Posterior cingulate gyrus (tissue), 11 donors: ENCODE measurements around the gene TMEM139.
"Not testable (repeated sequence)": the region's sequence is repeated elsewhere in the genome, so short reads cannot be mapped to it uniquely, and the experiment has no call there.

ENCODE experiments used
- DNase-seq, 10 donors: peaks; one replicate each; pipeline versions ENCODE4 v3.0.0 to v3.0.0-alpha.2; 2020 to 2021; ENCODE audit warnings: mixed read lengths in 3 of 10
- intact Hi-C: fragments of 100-400 bp; cut with DNase I; formaldehyde crosslinking; loops from one replicate; pipeline ENCODE4 v1.15.1; 2023

The TMEM139 gene

DNA sequence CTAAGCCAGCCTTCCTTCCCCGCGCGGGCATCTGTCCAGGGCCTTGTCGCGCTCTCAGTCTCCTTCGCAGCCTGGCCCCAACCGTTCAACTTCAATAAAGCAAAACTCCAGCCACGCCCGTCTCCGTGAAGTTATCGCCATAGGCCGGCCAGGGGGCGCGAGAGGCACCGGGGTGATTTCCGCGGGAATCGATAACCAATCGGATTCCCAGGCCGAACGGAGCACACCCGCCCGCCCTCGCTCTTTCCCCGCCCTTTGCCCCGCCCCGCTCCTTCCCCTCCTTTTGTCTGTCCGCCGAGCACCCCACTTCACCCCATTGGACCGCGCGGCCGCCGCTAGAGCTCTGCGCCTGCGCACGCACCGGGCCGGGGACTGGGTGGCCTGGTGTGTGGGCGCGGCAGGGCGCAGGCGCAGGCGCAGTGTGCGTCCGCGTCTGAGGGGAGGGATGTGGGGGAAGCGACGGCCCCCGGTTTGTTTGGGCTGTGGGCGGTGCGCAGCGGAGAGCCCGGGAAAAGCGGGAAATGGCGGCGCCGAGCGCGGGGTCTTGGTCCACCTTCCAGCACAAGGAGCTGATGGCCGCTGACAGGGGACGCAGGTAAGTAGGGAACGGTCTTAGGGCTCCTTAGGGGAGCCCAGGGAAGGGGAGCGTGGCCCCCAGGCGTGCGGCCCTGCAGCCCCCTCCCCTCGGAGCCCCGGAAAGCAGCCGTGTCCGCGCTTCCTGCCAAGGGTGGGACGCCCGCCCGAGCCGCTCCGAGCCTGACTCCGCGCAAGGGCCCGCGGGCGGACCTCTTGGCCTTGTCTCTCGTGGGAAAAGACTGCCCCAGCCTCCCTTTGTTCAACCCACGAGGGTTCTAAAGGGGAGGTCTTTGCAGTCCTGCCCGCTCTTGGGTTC is 3.4 kb downstream of the TMEM139 start, which contains the start of gene CASP2:
Gene CASP2, plus strand, starts transcription at position 417 of the 892 bp plus-strand sequence. Its CDS starts 105 bp downstream, at position 522.
- DNase-seq, result peak; percentile 93 to 100 (median 97)
- intact Hi-C loops, result loop anchor here (2.0 kb wide), 1 partner anchor 91 kb away; no protein-coding TSS in a partner anchor

DNA sequence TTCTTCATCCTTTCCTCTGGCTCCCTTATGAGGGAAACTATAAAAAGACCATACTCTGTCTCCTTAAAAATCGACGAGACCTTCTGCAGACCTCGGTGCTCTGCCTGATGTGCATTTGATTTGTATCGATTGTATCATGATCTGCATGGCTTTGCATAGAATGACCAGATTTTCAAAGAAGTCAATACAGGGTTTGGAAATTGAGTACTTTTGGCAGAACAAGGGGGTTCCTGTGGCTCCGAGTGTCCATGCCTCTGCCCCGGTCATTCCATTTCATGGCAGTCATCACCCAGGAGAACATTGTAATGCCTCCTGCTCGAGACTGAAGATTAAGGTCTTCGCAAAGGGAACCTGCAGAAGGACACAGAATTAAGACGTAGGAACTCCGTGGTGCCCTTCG is 4.1 kb downstream of the TMEM139 start:
- intact Hi-C loops, result loop anchor here (2.0 kb wide), 1 partner anchor 90 kb away; no protein-coding TSS in a partner anchor
- DNase-seq, result no peak

DNA sequence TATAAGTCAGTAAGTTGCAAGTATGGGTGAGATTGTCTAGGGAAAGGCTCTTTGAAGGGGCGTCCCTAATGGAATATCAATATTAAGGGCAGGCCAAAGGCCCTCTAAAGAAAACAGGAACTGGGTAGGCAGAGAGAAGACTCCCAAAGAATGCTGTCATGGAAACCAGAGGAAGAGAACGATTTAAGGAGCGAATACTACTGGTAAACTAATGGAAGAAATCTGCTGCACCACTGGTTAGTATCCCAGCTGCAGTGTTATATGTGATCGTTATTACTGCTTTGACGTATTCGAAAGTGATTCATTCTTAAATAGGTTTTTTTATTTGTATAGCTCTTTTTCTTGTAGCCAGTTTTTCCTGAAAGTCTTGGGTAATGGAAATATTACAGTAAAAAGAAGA is 4.7 kb downstream of the TMEM139 start:
- intact Hi-C loops, result loop anchor here (2.0 kb wide), 1 partner anchor 89 kb away; no protein-coding TSS in a partner anchor
- no peak for DNase-seq

DNA sequence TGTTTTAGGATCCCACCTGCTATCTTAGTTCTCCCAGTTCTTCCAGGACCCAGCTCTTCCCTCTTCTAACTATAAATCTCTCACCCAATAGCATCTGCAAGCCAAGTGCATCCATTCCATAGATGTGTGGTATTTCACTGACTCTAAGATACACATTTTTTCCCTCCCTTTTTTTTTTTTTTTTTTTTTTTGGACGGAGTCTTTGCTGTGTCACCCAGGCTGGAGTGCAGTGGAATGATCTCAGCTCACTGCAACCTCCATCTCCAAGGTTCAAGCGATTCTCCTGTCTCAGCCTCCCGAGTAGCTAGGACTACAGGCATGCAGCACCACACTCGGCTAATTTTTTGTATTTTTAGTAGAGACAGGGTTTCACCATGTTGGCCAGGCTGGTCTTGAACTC is 5.1 kb downstream of the TMEM139 start:
- intact Hi-C loops, result loop anchor here (2.0 kb wide), 1 partner anchor 89 kb away; no protein-coding TSS in a partner anchor
- DNase-seq, result not testable (repeated sequence)

DNA sequence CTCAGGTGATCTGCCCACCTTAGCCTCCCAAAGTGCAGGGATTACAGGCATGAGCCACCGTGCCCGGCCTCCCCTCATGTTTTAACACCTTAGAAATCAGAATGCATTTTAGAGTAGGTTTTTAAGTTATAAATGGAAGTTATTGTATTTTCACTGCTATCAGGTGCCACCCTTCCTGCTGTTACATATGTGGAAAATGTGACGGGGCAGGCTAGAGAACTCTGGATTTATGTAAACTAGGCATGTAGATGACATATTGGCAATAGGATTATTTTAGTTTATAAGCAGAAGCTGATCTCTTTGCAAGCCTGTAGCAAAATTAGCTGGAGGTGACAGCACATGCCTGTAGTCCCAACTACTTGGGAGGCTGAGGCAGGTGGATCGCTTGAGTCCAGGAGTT is 5.5 kb downstream of the TMEM139 start:
- intact Hi-C loops, result no loop called here
- DNase-seq, result no peak

DNA sequence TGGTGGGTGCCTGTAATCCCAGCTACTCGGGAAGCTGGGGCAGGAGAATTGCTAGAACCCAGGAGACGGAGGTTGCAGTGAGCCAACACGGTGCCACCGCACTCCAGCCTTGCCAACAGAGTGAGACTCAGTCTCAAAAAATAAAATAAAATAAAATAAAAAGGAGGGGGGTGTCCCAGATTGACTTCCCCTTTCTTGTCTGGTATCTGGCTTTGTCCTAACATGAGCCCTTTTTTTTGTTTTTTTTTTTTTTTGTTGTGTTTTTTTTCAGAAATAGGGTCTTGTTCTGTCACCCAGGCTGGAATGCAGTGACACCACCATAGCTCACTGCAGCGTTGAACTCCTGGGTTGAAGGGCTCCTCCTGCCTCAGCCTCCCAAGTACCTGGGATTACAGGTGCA is 8.1 kb downstream of the TMEM139 start:
- intact Hi-C loops, result no loop called here
- DNase-seq, result no peak

DNA sequence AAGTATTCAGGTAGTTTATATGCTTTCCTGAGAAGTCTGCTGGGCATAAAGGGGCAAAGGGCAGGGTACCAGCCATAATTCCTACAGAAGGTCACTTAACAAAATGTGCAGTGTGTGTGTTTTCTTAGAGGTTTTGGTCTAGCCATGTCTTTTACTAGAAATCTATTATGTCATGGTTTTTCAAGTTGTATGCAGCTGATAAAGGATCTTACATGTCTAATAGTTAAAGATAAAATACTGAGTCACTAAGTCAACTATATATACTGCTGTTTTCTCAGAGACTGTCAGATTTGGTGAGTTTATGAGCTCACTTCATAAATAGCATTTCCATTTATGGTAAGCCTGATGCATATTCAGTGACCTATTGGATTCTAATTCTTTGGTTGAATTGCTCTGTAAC is 11.1 kb downstream of the TMEM139 start:
- intact Hi-C loops, result no loop called here
- no peak for DNase-seq

DNA sequence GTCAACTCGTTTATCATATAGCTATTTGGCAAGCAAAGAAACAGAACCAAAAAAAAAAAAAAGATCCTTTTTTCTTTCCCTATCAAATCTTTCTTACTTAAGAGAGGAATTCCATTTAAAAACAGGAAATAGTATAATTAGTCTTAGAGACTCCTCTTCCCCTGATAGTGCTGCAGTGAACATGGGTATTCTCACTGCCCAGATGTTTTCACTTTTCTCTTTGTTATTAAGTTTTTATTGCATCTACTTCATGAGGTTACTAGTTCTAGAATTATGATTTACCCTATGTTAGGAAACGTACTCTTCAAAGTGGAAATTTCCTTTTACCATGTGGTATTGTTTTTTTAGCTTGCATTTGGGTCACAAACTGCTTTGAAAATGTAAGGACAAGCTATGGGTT is 11.9 kb downstream of the TMEM139 start:
- intact Hi-C loops, result no loop called here
- DNase-seq, result no peak

DNA sequence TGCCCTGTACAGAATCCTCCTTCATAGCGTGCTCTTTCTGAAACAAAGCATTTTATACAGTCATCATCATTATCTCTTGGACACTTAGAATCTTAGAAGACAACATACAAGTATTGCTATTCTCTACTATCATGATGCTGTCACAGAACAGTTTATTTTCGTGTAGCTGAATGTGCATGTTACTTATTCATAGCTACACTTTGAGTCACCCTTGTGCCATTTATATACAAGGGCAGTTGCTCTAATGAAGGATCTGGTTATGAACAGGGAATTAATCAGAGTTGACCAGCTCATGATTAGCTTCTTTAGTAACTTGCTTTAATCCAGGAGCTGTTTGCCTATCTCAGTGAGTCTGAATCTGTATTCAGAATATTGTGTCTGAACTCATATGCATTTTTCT is 14.6 kb downstream of the TMEM139 start:
- intact Hi-C loops, result no loop called here
- DNase-seq, result no peak

DNA sequence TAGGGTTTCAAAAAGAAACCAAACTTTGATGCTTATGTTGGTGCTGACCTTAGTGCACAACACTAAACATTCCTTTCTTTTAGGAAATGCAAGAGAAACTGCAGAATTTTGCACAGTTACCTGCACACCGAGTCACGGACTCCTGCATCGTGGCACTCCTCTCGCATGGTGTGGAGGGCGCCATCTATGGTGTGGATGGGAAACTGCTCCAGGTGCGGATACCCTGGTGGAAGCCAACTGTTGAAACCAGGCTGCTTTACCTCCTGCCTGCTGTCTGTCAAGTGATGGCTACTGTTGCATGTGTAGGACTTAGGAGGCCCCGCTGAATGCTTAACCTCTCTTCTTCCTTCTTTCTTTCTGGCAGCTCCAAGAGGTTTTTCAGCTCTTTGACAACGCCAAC is 15.1 kb downstream of the TMEM139 start:
- intact Hi-C loops, result no loop called here
- DNase-seq, result peak in 7 of 10 donors; percentile 38 to 91 (median 50)

DNA sequence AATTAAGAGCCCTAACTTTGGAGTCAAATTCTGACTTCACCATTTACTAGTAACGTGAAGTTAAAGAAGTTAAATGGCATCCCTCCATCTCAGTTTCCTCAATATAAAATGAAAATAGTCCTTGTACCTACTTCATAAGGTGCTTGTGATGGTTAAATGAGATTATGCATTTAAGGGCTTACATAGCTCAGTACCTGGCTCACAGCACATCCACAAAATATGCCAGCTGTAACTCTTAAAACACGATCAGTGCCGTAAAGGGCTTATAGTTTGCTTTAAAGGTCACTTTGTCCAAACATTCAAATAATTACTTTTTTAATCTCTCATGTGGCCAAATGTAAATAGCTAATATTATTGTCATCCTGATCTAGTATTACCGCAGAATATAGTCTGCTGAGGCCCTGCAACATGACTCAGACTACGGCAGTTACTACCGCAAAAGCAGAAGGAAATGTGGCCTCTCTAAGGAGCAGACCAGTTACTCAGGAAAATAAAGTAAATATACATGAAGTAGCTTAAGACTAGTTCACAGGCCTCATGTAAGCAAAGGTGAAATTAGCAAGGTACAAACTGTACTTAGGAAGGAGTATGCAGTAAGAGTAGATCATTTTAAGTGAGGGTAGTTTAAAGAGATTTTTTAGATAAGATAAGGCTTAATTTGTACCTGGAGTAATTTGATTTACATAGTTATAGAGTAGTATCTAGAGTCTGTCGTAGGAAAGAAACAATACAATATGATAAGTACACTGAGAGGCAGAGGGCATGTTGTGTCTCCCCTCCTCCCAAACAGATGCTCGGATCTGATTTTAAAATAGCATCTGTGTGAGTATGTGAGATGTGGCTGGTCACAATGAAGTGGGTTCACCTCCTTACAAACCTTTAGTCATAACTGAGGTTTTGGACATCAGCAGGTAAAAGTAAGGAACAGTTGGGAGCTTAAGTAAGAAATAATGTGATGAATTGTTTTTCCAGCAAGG is 16.5 kb downstream of the TMEM139 start:
- intact Hi-C loops, result no loop called here
- no peak for DNase-seq

DNA sequence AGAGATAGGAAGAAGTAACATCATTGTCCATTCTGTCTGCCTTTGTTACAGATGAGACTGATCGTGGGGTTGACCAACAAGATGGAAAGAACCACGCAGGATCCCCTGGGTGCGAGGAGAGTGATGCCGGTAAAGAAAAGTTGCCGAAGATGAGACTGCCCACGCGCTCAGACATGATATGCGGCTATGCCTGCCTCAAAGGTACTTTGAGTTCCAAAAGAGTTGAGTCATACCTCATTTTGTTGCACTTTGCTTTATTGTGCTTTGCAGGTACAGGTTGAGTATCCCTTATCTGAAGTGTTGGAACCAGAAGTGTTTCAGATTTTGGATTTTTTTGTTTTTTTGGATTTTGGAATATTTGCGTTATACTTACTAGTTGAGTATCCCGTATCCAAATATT is 19.0 kb downstream of the TMEM139 start:
- no peak for DNase-seq
- intact Hi-C loops, result no loop called here

DNA sequence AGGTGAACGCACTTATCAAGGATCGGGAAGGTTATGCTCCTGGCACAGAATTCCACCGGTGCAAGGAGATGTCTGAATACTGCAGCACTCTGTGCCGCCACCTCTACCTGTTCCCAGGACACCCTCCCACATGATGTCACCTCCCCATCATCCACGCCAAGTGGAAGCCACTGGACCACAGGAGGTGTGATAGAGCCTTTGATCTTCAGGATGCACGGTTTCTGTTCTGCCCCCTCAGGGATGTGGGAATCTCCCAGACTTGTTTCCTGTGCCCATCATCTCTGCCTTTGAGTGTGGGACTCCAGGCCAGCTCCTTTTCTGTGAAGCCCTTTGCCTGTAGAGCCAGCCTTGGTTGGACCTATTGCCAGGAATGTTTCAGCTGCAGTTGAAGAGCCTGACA is 20.2 kb downstream of the TMEM139 start:
- DNase-seq, result no peak
- intact Hi-C loops, result loop anchor here (1.0 kb wide), 1 partner anchor 65 kb away; no protein-coding TSS in a partner anchor

DNA sequence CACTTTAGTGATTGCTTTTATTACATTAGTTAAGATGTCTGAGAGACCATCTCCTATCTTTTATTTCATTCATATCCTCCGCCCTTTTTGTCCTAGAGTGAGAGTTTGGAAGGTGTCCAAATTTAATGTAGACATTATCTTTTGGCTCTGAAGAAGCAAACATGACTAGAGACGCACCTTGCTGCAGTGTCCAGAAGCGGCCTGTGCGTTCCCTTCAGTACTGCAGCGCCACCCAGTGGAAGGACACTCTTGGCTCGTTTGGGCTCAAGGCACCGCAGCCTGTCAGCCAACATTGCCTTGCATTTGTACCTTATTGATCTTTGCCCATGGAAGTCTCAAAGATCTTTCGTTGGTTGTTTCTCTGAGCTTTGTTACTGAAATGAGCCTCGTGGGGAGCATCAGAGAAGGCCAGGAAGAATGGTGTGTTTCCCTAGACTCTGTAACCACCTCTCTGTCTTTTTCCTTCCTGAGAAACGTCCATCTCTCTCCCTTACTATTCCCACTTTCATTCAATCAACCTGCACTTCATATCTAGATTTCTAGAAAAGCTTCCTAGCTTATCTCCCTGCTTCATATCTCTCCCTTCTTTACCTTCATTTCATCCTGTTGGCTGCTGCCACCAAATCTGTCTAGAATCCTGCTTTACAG is 20.8 kb downstream of the TMEM139 start:
- intact Hi-C loops, result loop anchor here (1.0 kb wide), 1 partner anchor 65 kb away; no protein-coding TSS in a partner anchor
- DNase-seq, result peak; percentile 65 to 96 (median 84)

DNA sequence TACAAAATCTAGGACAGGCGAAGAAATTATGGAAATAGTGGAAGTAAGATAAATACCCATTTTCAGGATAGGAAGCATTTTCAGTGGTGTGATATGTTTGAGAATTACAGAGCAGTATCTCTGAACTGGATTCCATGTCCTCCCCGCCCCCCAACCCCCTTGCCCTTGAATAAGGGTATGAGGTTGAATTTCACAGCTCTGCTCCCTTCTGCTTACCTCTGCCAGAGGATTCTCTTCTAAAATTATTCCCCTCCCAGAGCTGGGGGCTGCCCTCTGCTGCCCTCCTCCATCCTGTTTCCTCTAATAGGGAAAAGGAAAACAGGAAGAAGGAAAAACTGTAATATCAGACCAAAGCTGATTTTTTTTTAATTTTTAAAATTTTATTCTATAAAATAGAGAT is 23.9 kb downstream of the TMEM139 start:
- intact Hi-C loops, result no loop called here
- DNase-seq, result no peak

DNA sequence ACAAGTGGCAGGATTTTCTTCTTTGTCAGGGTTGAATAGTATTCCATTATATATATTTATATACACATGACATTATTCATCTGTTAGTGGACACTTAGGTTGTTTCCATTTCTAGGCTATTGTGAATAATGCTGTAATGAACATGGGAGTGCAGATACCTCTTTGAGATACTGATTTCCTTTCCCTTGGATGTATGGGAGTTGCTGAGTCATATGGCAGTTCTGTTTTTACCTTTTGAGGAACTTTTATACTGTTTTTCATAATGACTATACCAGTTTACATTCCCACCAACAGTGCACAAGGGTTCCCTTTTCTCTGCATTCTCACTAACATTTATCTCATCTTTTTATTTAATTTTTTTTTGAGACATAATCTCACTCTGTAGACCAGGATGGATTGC is 29.4 kb downstream of the TMEM139 start:
- DNase-seq, result no peak
- intact Hi-C loops, result no loop called here

DNA sequence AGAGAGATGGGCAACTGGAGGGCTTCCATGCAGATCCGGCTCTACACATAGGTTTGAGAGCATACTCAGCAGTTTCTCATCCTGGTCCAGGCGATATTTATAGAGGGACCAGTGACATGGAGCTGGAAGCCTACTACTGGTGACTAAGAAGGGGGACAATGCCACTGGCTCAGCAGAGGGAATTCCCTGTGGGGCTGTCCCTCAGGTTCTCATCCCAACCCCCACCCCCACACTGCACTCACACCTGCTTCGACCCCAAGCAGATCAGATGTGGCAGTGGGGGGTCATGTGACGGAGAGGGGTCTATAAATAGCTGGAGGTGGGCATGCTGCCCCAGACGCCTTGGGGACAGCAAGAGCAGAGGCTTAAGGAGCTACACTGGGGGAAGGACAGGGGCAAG is 31.0 kb downstream of the TMEM139 start, which contains the start of gene CLCN1:
Gene CLCN1, plus strand, starts transcription at position 336 of the 400 bp plus-strand sequence. CDS start 102 bp downstream, outside the sequence.
- no peak for DNase-seq
- intact Hi-C loops, result loop anchor here (5.0 kb wide), 1 partner anchor 37 kb away; no protein-coding TSS in a partner anchor

DNA sequence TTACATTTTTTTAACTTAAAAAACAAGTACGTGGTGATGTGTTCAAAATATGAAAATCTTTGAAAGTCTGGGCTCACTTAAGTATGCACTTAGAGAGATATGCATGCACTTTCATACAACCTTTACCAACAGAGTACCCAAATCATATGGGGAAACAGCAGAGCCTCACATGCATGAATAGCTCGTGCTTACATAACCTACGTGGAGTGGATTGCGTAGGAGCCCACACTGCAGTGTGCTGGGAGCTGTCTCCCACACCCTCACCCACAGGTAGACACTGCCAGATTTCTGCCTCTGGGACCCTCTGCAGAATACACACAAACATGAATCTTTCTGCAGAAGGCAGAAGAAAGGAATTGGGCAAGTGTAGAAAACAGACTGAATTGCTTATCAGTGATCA is 31.7 kb downstream of the TMEM139 start:
- DNase-seq, result peak in 1 of 10 donors; percentile 17
- intact Hi-C loops, result loop anchor here (5.0 kb wide), 1 partner anchor 36 kb away; no protein-coding TSS in a partner anchor

DNA sequence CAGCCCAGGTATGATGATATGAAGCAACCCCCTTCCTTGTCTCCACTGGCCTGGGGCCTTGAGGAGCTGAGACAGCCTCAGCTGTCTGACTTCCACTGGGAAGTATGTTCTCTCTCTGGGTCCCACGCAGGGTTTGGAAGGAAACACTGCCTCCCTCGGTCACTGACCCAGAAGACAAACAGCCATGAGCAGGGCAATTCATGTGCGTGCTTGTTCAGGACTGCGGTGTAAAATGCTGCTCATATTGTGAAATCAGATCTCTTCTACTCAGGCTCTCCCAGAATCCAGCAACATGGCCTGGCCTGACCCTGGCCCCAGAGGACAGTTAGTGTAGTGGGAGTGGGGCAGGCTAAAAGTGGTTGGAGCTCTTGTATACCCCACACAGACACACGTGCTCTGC is 33.9 kb downstream of the TMEM139 start:
- intact Hi-C loops, result loop anchor here (5.0 kb wide), 1 partner anchor 34 kb away; no protein-coding TSS in a partner anchor
- no peak for DNase-seq

DNA sequence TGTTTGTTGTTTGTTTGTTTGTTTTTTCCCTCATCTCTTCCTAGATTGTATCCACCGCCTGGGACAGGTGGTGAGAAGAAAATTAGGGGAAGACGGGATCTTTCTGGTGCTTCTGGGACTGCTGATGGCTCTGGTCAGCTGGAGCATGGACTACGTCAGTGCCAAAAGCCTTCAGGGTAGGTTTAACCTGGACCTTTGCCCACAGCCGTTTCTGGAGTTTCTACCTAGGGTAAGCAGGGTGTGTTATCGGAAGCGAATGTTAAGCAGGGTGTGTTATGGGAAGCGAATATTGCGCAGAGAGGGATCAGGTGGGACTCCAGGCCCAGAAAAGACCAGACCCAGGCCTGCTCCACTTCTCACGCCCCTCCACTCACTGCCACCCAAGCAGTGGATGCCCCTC is 35.9 kb downstream of the TMEM139 start:
- no peak for DNase-seq
- intact Hi-C loops, result loop anchor here (2.0 kb wide), 1 partner anchor 96 kb away; no protein-coding TSS in a partner anchor
